LNCAP (cell line): ENCODE data around the gene KRTAP10-3.

Experiments
- CTCF ChIP-seq: fragments of 450-650 bp; IDR thresholded peaks from 2 replicates; pipeline ENCODE4 v1.5.1; 2017; ENCODE audit warnings: mild to moderate bottlenecking

KRTAP10-3 gene

GRCh38 chr21:44509539-44509938 is 49.1 kb downstream of the KRTAP10-3 start:
- TF ChIP-seq CTCF: peak; percentile 71

DNA sequence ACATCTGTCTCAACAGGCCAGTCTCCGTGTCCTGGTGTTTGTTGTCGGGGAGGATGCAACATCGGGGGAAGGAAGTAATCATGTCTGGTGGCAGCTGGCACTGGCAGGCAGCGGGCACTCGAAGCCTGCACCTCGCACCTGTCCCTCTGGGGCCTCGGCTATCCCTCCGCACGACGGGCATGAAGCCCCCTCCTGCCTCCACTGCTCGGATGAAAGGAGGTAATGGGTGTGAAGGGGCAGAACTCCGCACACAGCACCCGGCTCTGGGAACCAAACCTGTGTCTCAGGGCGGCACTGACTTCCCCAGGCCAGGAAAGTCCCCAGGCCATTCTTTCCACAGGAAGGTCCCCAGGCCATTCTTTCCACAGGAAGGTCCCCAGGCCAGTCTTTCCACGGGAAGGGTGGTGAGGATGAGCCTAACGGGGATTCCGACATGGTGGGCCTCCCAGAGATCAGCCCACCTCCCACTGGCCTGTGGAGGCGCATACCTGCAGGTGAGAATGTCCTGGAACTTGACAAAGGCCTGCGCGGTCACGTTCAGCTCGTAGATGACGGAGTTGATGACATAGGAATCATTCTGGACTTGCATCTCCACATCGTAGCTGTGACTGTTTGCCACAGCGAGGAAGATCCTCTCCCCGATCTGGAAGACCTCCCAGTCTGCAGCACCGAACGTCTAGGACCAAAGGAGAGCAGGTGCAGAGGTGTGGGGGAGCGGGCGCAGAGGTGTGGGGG is 49.7 kb downstream of the KRTAP10-3 start:
- TF ChIP-seq CTCF: no peak

DNA sequence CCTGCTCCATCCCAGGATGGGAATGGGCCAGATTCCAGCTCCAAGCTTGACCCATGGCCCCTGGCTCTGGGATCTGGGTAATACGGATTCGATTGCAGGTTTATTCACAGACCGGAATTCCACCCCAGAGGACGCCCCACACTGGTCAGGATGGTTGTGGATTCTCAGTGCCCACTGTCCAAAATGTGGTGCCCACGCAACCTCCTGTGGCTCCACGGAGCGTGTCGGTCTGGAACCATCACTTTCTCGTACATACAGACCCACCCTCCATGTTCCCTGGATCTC is 50.2 kb downstream of the KRTAP10-3 start:
- no peak for TF ChIP-seq CTCF
